Epidermal melanocyte (primary cell): ENCODE measurements around the gene ITIH4.

Experiments
- DNase-seq: peaks from one replicate; pipeline ENCODE4 v3.0.0; 2011; ENCODE audit warnings: low spot score; ENCODE audit not compliant: insufficient read length

Gene ITIH4

DNA sequence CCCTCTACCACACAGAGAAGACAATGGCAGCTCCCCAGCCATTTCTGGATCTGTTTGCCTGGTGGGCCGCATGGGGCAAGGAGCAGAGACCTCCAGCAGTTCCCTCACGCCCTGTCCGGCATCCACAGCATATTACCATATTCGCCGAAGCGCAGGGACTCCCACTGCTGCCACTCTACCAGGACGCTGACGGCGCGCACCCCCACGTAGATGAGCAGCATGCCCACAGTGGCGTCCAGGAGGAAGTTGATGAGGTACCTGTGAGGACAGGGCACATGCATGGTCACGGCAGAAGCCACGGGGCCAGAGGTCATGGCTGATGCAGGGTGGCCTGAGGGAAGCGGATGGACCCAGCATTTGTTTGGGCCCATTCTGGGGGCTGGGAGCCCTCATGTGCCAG is 19.2 kb upstream of the ITIH4 start:
- no peak for DNase-seq

DNA sequence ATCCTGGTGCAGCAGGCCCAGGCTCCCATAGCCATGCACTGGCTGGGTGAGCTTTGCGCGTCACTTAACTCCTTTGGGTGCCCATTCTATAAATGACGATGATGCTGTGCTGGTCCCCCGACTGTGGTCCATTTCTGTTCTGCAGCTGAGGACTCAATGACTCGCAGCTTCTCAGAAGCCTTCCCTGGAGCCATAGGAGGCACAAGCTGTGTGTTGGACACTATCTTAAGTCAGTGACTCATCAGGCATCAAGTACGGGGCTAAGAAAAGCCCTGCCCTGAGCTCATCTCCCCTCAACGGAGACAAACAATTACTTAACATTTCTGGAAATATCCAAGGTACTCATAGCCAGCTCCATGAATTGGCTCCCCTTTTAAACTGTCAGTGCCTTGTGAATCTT is 18.1 kb upstream of the ITIH4 start:
- DNase-seq = no peak

DNA sequence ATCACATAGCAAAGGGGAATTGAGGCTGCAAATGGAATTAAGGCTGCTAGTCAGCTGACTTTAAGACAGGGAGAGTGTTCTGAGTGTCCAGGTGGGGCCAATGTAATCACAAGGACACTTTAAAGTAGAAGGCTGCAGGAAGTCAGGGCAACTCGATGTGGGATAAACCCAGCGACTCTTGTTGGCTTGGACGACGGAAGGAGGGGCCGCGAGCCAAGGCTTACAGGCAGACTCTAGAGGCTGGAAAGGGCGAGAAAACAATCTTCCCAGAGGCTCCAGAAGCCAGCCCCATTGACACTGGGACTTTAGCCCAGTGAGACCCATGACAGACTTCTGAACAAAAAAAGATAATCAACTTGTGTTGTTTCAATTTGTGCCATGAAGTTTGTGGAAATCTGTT is 17.3 kb upstream of the ITIH4 start:
- no peak for DNase-seq

DNA sequence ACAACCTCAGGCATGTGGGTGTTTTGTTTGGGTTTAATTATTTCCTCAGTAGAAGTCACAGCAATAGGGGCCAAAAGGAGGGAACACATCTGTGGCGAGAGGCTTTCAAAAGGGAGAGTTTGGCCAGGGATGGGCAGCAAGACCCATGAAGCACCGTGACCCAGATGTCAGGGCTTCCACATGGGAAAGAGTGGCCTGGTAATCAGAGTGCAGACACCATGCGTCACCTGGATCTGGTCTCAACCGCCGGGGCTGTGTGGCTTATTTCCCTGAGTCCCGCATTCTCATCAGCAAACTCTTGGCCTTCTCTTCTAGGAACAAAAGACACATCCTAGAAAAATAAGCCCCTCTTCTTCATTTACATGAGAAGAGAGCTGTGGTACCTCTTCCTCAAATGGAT is 16.8 kb upstream of the ITIH4 start:
- DNase-seq = no peak

DNA sequence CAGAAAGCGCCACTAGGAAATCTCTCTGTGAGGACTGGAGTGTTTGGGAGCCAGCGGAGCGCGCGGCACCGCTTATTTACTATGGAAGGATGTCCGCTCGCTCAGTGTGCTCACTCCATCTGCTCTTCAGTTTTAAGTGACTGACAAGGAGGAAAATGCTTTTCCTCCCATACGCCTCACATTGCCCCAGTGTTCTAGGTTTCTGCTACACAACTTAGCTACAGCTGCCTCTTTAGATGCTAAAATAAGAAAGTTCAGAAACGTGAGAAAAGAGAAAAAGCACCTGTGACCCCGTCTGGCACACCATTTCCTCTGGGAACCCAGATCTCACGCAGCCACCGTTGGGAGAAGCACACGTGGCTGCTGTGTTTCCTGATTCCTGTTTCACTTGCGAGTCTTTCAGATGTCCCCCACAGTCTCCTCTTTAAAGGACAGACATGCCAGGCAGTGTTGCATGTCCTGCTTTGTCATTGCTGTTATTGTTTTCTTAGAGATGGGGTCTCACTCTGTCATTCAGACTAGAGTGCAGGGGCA is 16.0 kb upstream of the ITIH4 start:
- no peak for DNase-seq

DNA sequence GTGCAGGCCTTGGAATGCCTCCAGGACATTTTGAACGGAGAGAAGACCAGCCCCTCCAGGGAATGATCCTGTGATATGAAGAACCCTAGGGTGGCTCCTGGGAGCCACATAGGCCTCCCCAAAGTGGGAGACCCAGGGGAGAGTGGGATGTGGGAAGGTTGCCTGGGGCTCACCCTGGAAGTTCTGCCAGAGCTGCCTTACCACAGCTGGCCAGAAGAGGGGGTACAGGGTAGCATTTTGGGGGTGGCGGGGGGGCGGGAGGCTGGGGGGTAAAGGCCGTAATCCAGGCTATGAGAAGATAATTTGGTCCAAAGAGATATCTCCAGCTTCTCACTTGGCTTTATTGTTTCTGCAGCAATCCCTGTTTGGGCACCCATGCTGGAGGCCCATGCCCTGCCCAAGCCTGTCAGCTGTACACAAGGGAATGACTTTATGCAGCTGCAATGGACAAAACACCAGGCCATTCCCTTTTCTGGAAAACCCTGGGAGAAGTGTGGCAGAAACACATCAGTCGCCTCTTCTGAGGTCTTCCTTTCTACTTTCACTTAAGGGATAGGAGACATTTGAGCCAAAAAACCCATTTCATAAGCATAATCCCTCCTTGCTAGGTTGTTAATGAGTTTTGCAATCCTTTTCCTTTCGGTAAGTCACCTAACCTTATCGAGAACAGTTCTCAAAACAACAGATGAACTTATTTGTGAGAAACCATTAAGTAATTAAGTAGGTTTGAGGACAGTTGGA is 15.4 kb upstream of the ITIH4 start:
- DNase-seq = no peak

DNA sequence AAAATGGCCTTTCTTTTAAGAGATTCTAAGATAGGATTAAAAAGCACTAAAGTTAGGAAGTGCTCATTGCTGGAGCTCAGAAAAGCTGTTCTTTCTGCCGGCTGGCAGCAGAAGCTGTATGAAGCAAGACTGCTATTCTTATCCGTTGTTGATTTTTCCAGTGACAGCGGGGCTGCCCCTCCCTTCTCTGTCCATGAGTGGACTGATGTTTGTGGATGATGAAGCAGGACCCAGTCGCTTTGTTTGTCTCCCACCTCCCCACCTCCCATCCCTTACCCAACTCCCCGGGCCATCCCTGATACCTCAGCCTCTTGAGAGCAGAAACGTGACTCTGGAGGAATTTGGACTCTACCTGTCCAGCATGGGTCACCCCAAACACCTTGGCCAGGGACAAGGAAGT is 14.7 kb upstream of the ITIH4 start:
- no peak for DNase-seq

DNA sequence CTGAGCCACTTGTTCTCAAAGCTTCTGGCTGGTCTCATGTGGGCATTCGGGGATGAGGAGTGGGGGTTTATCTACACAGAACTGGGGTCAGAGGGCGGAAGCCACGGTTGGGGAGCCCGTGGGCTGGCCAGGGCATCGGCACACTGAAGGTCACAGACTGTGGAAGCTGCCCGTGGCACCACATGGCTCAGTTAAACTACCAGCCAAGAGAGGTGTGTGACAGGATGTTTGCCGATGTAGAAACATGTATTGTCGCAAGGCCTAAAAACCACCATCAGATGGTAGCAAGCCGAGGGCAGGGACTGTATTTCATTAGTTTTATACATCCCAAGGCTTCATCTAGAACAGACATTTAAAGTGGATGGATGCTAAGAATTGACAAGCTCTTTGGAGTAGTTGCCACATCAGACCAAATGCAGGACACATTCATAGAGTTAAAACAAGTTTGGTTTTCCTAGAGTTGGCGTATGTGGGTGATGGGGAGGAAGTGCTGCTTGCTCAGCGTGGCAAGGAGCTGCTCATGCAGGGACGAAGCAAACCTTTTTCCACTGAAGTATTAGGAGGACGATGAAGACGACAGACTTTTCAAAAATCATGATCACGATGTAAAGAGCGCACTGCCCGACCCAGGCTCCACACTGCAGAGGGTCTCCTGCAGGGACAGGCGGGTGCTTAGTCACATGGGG is 14.0 kb upstream of the ITIH4 start:
- no peak for DNase-seq

DNA sequence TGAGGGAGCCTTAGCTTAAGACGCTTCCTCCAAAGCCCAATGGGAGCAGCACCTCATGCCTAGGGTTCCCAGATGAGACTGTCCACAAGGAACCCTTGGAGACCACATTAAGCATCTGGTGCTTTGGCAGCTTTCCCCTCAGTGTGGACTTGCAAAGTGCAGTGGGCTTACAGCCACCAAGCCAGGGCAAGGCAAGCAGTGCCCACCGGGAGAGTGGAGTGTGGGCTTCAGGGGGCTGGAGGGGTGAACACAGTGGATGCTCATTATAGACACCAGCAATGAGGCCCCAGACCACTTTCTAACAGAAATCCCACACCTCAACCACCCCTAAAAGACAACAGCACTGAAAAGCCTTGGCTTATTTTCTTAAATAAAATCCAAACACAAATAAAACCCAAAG is 13.4 kb upstream of the ITIH4 start:
- no peak for DNase-seq

DNA sequence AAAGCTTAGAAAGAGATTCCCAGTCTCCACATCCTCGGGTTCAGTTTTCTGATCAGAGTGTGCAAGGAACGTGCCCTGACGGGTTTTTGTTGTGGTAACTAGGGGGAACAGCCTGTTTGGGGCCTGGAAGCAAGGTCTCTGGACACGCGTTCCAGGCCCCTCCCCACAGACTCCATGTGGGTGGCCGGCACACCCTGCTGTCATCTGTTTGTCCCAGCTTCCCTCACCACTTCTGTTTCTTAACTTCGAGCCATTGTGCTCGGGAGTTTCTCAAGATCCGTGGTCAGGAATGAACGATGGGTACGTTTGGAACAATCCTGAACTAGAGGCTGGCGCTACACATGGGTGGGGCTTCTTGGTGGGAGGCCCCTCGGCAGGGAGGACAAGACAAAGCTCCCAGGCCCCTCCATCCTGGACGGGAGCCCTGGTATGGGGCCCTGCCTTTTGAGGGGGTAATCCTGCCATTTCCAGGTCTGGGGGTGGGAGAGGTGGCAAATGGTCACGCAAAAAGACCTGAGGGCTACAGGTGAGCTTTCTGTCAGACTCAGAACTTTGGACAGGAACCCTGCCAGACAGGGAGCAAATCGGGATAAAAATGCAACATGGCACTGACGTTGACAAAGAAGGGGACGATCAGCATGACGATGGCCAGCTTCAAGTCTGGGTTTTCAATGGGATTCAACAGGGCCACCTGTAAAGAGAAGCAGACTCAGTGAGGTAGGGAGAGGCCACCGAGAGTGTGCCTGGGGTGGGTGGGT is 12.8 kb upstream of the ITIH4 start:
- no peak for DNase-seq

DNA sequence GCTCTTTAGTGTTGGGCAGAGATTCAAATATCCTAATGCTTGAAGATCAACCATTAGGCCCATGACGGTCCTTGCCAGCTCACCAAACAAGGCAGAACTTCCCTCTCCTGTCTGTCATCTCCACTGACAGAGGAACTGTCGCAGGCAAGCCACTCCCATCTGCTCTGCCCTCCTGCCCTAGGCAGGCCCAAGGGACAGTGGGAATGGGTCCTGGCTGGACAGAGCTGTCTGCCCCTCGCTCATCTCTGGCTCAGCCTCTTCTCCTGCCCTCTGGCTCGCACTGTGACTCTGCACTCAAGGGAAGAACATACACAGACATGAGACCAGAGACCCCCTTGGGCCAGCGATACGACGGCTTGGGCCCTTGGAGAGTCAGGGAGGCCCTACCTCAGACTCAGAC is 12.0 kb upstream of the ITIH4 start:
- DNase-seq = no peak

DNA sequence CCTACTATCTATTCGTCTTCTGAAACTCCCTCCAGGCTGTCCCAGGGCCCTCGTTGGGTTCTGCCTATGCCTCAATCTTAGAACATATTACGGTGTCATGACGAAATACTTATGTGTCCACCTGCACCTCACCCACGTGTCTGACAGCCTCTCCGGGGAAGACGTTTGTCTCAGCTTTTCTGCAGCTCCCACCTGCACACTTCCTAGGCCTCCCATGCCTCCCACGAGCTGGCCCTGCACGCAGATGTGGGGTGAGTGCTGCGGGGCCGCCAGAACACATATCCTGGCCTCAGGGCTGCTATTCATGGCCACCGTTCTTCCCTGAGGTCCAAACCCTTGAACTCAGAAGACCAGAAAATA is 11.5 kb upstream of the ITIH4 start:
- DNase-seq = no peak

DNA sequence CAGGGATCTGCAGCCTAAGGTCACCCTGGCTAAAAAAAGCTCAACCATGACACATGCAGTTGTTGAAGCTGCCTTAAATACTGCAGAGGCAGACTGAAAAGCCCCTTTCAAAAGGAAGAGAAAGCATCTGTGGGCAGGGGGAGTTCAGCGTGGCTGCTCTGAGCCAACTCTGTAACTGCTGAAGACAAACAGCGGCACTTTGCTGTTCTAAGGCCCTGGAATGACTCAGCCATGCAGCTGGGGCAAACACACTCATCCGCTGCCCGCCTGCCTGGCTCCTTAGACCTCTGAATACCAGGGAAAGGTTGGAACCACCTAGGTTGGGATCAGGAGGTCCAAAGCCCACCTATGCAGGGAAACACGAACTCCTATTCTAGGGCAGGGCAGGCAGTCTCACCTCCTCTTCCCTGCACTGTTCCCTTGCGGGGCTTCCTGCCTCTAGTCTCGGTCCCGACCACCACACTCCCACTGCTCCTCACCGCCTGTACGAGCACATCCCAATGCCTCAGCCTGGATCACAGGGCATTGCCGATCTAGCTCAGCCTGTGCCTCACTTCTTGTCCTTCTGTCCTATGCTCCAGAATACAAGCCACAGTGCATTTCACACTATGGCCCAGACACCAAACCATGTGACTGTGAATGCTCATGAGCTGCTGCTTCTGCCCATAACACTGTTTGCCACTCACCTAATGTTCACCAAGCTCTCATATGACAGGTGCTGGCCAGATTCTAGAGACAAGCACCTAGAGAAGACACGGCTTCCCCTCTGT is 10.9 kb upstream of the ITIH4 start:
- DNase-seq = no peak

DNA sequence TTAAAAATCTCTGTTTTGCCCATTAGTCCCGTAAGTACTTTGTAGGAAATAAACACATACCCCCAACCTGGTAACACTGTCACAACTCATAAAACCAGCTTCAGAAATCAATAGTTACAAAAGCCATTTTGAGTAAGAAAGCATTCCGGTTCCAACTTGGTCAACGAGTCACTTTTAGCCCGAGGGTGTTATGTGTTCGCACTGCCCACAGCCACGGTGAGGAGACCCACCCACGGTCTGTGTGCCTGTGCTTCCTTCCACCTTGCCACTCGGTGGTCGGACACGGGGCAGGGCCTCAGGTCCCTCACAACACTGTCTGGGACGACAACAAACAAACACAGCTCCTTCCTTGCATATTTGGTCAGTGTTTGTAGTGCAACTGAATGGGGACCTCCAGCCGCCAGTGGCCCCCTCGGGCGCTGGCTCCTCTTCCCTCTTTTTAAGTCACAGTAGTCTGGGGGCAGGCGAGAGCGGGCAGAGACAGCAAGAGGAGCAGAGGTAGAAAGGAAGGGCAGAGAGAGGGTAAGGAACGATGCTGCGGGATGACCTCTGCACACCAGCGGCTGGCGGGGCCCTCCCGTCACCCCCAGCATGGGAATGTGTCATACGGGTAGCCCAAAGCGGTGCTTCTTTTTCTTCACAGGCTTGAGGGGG is 9.5 kb upstream of the ITIH4 start:
- no peak for DNase-seq

DNA sequence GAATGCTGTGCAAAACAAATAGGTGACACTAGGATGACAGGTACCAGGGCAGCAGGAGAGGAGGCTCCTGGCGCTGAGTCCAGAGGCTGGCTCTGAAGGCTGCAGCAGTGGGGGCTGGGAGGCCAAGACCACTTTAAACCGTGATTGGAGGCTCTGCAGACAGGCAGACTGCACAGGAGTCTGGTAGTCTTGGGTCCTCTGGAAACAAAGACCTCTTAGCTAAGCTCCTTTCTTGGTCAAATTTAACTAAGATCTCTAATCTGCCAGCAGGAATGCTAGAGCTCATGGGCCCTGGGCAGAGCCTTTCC is 8.8 kb upstream of the ITIH4 start:
- no peak for DNase-seq

DNA sequence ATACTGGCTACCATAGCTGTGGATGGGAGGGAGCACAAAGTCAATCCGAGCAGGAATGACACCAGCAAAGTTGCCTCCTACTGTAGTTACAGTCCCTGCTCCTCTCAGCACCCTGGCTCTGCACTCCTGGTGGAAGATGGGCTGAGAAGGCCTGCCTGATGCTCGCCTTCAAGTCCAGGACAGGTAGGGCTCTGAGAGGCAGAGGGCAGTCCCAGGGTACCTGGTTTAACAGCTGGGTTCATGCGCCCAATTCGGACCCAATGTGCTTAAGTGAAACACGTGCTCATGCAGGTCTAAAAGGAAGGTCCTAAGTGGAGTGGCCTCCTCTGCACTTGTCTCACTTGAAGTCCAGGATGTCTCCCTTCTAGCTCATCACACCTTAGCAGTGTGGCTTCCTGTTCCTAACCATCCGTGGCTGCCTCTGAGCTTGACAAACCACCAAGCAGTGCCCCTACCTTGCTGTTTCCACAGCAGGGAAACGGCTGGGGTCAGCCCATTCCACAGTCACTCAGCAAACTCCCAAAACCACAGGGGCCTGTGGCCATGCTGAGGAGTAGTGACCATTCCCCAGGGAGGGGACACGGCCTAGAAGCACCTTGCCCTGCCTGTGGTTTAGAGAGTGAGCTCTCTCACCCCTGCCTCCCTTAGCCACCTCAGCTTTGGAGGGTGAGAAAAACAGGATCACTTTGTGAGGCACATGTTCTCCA is 8.2 kb upstream of the ITIH4 start:
- no peak for DNase-seq

DNA sequence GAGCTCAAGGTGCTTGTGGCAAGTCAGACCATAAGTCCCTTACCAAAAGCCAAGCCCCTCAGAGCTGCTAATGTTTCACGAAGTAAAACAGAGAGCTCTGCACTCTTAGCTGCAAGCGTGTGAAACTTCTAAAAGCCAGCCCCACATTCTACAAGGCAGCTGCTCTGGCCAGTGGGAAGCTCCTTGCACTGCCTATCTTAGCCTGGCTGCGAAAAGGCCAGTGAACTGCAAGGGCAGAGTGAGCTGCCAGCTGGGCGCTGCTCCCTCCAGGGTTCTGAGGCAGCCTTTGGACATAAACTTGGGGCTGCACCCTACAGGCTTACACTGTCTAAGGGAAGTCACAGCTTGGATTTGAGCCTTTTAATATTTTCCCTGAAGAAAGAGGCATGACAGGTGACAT is 6.5 kb upstream of the ITIH4 start:
- no peak for DNase-seq

DNA sequence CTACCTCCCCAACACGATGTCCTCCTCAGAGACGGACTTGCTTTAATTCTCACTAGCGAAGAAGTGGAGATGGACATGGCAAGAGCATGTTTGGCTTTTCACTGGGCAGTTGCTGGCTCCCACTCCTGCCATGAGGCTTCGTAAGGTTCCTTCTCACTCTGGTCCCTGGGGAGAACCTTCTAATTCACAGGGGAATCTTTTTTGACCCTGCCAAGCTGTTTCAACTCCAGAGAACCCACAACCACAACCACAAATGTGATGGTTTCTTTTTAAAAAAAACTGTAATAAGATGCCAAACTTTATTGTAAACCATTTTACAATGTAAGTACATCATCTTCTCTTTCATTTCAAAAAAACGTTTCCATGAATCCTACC is 6.0 kb upstream of the ITIH4 start:
- no peak for DNase-seq

DNA sequence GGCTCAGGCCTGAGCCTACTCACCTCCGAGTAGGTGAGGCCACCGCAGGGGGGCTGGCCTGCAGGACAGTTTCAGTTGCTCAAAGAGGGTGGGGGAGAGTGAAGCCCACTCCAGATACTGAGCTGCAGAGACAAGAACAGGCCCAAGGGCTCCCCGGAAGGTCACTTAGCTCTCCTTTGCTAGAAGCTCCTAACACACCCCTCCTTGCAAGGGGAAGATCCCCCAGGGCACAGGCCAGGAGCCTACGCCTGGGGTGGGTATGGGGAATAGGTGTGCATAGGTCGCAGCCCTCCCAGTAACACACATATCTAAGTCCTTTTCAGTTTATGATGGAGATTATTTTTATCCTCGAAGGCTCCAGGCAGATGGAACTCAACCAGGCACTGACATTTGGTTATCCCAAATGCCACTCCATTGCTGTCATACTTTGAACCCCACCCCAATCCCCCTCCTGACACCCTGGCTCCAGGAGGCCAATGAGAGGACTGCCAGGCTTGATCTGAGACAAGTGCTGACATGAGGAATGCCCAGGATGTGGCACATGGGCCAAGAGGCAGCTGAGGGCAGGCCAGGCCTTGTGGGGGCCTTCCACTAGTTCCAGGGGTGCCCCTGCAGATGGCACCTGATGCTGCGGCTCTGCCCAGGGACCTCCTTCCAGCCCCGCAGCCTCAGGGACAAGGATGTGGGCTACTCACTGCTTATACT is 5.4 kb upstream of the ITIH4 start:
- DNase-seq = no peak

DNA sequence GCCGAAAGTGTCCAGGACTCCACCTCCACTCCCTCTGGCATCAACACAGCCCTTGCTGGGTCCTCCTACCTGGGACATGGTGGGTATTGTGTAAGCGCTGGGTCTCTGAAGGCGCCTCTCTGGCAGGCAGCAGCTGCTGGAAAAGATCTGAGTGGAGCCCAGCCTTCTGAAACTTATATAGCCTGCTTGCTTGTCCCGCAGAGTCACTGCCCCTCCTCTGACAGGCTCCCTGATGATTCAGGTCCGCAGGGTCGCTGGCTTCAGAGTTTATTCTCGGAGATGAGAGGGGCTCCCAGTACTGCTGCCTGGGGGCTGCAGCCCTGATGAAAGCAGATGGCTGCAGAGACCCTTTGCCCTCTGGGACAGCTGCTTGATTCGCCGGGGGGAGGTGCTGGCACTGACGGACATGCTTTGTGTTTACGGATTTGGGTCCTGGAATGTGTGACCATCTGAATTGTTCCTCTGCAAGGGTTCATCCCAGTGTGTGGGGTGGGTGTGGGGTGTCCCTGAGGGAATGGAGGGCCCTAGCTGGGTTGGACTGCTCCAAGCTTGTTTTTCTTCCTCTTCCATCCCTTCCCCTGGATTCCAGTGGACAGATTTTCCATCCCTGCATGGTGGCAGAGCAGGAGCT is 4.5 kb upstream of the ITIH4 start, which contains the start of gene MUSTN1:
MUSTN1 (minus strand) TSS at position 149 of the 631 bp plus-strand sequence; CDS start at position 78, 71 bp downstream.
- DNase-seq = no peak
